GM12891 (cell line): ENCODE results near the gene TNPO1.

Source experiments
- PAX5 ChIP-seq: IDR thresholded peaks from 2 replicates; pipeline ENCODE4 v1.6.1; 2011; ENCODE audit warnings: low read length, moderate library complexity, mild to moderate bottlenecking; ENCODE audit not compliant: insufficient read depth, severe bottlenecking
- POLR2A ChIP-seq: IDR thresholded peaks from 2 replicates; pipeline ENCODE4 v1.6.1; 2011; ENCODE audit warnings: low read depth, low read length, control low read depth

GRCh38 chr5:72956324-72957140, 140.1 kb downstream of the TNPO1 start:
- TF ChIP-seq PAX5 (no peak), POLR2A (no peak)
